Glomerular visceral epithelial cell (primary cell): ENCODE results near the gene ANAPC7.
"Not testable (repeated sequence)": the region's sequence is repeated elsewhere in the genome, so short reads cannot be mapped to it uniquely, and the experiment has no call there.

Source experiments
- DNase-seq: peaks from one replicate; pipeline ENCODE4 v3.0.0-alpha.2; 2016; ENCODE audit errors: extremely low spot score

The ANAPC7 gene

DNA sequence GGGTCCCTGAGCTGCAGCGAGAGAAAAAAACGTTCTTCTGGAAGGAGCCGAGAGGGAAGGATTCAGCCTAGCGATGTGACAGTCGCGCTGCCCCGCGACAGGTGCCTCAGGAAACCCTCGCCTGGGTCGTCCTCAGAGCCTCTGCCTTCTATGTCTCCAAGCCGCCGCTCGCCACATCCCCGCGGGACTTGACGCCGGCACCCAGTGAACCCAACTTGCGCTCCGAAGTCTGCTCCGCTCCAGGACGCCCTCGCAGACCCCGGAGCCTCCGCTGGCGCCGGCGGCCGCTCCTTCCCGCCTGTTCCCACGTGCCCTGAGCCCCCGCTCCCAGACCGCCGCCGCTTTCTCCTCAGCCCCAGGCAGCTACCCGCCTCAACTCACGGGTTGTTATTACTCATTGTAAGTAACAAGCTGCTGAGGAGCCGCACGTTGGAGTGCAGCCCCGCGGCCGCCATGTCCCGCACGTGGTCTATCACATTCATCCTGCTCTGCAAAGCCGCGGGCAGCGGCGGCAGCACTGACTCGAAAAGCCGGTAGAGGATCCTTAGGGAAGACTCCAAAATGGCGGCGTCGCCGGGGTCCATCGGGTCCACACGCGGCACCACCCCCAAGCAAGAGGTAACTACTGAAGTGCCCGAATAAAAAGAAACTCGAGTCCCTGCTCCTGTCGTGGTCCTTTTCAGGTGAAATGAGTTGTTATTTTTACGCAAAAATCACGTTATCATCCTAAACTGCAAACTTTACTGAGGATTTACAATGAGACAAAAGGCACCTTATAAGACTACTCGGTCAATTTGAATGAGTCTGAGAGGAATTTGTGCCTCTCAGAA is at the start of gene ANAPC7:
Gene ANAPC7, minus strand, starts transcription at position 563 of the 830 bp plus-strand sequence. Its CDS starts 81 bp downstream, at position 482.
- DNase-seq = peak; percentile 91

DNA sequence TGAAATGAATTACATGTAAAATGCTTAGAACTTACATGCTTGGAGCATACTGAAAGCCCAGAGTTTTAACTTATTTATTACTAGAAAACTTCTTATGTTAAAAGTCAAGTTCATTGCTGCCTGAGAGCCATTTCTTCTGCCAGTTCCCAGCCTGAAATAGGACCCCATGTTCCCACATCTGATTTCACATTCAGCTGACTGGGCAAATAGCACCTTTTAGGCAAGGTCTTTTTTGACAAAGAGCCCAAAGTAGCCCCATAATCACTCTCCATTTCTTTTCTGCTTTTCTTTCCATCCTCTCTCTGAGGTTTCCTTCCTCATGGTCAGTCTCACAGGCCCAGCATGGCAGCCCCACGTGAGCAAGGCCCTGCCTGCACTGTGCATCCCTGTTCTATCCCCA is 47.8 kb upstream of the ANAPC7 start:
- no peak for DNase-seq

GRCh38 chr12:110449799-110450497 is 46.4 kb upstream of the ANAPC7 start, which contains the start of gene ARPC3:
Gene ARPC3 (minus strand): TSS chr12:110450337. CDS start chr12:110450260, 77 bp downstream.
- DNase-seq = peak; percentile 95

DNA sequence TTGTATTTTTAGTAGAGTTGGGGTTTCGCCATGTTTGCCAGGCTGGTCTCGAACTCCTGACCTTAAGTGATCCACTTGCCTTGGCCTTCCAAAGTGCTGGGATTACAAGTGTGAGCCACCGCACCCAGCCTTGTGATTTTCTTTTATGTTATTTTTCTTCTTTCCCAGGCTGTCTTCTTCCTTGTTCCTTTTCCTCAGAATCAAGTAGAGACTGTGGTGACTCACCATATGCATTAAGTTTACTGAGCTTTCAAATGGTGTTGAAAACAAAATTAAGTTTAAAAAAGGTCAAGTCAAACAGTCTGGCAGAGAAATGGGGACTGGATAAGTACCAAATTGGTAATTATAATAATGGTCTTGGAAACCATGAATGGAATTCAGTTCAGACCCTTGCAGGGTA is 40.9 kb upstream of the ANAPC7 start:
- no peak for DNase-seq

- no peak for DNase-seq
Observed at GRCh38 chr12:110436231-110436630, 32.7 kb upstream of the ANAPC7 start.

DNA sequence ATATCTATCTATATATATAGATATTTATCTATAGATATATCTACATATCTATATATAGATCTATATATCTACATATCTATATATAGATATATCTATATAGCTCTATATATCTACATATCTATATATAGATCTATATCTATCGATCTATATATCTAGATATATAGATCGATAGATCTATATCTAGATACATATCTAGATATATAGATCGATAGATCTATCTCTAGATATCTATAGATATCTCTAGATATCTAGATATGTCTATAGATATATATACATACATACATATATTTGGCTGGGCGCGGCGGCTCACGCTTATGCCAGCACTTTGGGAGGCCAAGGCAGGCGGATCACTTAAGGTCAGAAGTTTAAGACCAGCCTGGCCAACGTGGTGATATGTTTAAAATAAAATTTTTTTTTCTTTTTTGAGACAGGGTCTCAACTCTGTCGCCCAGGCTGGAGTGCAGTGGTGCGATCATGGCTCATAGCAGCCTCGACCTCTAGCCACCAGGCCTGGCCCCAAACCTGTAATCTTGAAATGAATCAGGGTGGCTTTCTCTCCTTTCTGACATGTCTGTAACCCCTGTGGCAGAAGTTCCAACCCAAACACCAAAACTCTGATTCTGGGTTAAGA is 28.6 kb upstream of the ANAPC7 start:
- DNase-seq = no peak

- not testable (repeated sequence) for DNase-seq
Observed at GRCh38 chr12:110429676-110430075, 26.2 kb upstream of the ANAPC7 start.

GRCh38 chr12:110426406-110426805 is 22.9 kb upstream of the ANAPC7 start:
- DNase-seq = no peak

DNA sequence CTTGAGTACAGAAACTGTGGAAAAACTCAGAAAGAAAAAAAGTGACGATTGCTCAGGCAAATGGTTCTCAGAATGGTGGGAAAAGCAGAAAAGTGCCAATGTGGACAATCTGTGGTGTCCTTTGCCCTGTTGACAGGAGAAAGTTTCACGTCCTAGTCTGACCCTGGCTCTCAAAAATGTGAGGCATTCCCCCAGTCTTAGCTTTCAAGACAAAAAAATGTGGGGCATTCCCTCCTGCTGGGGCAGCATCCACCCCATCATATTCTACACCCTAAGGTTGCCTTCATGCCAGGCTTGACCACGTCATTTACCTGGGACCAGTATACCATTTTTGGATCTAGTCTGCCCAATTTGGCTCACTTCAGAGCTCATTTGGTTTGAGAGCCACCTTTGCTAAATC is 20.7 kb upstream of the ANAPC7 start:
- DNase-seq = no peak

GRCh38 chr12:110421701-110422100 is 18.2 kb upstream of the ANAPC7 start:
- no peak for DNase-seq

- no peak for DNase-seq
Observed at GRCh38 chr12:110421159-110421661, 17.7 kb upstream of the ANAPC7 start.

DNA sequence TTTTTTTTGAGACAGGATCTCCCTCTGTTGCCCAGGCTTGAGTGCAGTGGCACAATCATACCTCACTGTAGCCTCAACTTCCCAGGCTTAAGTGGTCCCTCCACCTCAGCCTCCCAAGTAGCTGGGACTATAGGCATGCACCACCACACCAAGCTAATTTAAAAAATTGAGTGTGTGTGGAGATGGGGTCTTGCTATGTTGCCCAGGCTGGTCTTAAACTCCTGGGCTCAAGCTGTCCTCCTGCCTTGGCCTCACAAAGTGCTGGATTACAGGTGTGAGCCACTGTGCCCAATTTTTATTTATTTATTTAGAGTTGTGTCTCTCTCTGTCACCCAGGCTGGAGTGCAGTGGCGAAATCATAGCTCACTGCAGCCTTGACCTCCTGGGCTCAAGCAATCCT is 17.1 kb upstream of the ANAPC7 start:
- DNase-seq = not testable (repeated sequence)

DNA sequence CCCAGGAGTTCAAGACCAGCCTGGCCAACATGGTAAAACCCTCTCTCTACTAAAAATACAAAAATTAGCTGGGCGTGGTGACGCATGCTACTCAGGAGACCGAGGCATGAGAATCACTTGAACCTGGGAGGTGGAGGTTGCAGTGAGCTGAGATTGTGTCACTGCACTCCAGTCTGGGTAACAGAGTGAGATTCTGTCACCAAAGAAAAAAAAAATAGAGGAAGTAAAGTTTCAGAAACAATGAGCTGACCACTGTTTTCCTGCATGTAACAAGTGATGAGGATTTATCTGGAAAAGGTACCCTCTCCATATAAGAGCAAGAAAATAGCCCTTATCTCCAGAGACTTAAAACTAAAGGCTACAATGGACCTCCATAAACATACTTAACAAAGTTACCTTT is 13.6 kb upstream of the ANAPC7 start:
- not testable (repeated sequence) for DNase-seq

- peak; percentile 4 for DNase-seq
Observed at GRCh38 chr12:110410086-110410485, 6.6 kb upstream of the ANAPC7 start.

DNA sequence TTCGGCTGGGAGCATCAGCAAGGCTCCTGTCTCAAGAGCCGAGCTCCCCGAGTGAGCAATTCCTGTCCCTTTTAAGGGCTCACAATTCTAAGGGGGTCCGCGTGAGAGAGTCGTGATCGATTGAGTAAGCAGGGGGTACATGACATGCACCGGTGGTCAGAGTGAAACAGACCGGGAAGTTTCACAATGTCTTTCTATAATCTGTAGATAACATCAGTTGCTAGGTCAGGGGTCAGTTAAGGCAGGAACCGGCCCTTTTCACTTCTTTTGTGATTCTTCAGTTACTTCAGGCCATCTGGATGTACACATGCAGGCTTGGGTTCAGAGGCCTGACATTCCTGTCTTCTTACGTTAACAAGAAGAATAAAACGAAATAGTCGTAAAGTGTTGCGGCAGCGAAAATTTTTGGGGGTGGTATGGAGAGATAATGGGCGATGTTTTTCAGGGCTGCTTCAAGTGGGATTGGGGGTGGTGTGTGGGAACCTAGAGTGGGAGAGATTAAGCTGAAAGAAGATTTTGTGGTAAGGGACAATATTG is 1.7 kb upstream of the ANAPC7 start:
- not testable (repeated sequence) for DNase-seq

GRCh38 chr12:110403976-110404682 is 621 bp upstream of the ANAPC7 start:
- DNase-seq = peak; percentile 78

DNA sequence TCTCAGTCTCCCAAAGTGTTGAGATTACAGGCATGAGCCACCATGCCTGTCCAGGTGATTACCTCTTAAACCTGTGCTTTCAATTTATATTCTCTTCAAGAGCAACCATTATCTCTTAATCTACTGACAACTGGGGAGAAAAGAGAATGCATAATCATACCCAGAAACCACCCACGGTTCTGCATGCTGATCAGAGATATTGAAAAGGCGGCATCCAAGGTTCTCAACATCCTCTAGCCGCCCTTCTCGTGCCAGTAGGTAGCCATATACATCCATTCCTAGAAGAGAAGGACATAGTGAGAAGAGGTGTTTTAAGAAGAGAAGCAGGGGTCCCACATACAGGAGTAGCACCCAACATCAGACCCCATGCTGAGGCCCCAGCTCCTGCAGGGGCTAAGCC is 20.8 kb downstream of the ANAPC7 start:
- DNase-seq = no peak

- DNase-seq = no peak
Observed at GRCh38 chr12:110379631-110380030, 23.9 kb downstream of the ANAPC7 start.

GRCh38 chr12:110379197-110379596 is 24.3 kb downstream of the ANAPC7 start:
- DNase-seq = no peak

DNA sequence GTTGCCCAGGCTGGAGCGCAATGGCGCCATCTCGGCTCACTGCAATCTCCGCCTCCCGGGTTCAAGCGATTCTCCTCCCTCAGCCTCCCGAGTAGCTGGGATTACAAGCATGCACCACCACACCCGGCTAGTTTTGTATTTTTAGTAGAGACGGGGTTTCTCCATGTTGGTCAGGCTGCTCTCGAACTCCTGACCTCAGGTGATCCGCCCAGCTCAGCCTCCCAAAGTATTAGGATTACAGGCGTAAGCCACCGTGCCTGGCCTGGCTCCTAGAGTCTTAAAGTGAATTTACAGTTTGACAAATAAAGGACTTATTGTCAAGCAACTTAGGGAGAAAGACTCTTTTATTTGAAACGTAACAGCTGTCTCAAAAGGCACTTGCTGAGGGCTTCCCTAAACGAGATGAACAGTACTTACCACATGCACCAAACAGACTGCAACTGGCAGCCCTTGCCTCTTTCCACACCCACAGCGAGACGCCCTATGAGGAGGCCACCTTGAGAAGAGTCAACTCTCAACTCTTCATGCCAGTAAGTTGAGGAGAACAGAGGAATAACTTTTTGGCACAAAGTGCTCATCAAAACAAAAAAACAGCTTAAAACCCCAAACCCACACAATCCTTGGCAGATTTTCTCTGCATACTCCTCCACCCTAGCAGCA is 25.2 kb downstream of the ANAPC7 start:
- not testable (repeated sequence) for DNase-seq
